ENCODE results near the gene VPS13D.
"Not testable (repeated sequence)": the region's sequence is repeated elsewhere in the genome, so short reads cannot be mapped to it uniquely, and the experiment has no call there.

Gene VPS13D

DNA sequence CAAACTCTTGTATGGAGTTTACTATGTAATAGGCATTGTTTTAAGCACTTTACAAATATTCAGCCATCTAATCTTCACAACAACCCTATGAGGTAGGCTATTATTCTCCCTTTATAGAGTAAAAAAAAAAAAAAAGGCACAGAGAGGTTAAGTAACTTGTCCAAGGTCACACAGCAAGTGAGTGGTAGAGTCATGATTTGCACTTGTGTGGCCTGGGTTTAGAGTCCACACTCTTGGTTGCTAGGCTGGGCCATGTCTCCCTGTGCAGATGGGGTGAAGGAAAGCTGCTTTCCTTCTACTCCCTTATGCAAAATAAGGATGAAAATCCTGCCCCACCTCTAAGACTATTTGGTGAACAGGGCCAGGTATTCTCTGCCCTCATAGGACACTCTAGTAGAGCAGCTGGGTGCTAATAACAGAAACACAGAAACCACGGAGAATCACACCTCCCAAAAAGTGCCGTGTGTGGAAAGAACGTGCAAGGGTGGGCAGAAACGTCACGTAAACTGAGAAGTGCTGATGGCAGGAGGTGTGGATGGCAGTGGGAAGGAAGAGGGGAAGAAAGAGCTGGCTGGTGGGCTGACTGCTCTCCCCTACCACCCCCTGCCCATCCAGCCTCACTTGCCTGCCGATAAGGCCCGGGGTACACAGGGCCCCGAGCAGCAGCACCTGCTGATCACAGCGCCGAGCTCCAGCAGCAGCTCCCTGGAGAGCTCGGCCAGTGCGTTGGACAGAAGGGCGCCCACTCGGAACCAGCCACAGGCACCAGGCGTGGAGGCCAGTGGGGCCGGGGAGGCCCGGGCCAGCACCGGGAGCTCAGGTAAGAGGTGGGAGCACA, 28.3 kb upstream of the VPS13D start:
- DNase-seq = no peak

DNA sequence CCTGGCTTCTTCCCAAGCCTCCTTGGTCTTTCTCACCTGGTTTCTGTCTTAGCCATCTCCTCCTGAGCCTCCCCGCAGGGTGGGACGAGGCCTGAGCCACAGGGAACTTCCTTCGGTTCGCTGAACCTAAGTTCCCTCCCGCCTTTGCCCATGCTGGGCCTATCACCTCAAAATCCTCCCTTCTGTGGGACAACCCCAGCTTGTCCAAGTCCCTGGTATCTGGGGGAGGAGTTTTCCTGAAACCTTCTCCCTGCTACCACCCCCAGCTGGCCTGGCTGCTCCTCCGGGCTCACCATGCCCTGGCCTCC, 27.7 kb upstream of the VPS13D start:
- DNase-seq = no peak

DNA sequence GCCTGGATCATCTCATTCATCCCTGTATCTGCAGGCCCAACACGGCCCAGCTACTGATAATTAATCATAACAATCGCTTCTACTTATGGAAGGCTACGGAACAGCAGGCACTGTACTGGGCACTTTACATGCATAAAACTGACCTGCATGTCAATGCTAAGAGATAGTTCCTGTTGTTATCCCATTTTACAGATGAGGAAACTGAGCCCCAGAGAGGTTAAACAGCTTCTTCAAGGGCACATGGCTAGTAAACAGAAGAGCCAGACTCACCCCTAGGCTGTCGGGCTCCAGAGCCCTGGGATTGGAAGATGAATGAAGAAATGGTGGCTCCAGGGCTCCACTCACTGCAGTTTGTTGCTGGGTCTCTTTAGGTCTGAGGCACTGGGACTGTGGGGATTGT, 27.3 kb upstream of the VPS13D start:
- no peak for DNase-seq

DNA sequence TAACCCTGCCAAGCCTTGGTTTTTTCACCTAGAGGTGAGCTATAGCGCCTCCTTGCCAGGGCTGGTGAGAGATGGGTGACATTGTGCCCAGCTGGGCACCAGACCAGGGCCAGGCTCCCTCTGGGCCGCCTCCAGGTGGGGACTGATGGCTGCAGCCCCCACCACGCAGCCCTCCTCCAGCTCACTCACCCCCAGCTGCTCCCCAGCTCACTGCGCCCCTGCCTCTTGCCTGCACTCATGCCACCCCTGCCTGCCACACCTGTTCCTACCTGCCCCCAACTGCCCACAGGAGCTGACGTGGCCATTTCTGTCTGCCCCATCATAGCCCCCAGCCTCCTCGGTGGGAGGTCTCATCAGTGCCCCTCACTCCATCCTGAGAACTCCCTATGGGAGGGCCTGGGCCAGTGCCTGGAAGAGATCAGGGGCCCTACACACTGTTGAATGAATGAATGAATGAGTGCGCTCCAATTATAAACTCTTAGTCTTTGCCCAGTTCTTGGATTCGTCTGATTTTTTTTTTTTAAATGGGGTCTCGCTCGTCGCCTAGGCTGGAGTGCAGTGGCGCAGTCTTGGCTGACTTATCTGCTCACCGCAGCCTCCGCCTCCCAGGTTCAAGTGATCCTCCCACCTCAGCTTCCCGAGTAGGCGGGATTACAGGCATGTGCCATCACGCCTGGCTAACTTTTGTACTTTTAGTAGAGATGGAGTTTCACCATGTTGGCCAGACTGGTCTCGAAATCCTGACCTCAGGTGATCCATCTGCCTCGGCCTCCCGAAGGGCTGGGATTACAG, 26.4 kb upstream of the VPS13D start:
- DNase-seq = no peak

DNA sequence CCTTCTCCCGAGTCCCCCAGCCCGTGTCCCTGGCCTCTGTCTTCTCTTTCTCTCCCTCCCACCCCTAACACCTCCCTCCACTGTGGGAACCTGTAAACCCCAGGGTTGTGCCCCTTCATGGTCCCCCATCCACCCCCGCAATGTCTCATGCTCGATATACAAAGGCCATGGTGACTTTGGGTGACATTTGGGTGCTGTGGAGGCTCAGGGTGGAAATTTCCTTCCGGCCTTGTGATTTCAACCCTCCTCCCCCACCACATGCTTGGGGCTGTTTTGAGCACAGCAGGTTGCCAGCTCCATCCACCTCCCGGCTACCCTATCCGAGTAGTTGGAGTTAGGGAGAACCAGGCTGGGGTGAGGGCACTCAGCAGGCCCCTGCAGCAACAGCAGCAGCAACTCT, 25.7 kb upstream of the VPS13D start:
- DNase-seq = no peak

DNA sequence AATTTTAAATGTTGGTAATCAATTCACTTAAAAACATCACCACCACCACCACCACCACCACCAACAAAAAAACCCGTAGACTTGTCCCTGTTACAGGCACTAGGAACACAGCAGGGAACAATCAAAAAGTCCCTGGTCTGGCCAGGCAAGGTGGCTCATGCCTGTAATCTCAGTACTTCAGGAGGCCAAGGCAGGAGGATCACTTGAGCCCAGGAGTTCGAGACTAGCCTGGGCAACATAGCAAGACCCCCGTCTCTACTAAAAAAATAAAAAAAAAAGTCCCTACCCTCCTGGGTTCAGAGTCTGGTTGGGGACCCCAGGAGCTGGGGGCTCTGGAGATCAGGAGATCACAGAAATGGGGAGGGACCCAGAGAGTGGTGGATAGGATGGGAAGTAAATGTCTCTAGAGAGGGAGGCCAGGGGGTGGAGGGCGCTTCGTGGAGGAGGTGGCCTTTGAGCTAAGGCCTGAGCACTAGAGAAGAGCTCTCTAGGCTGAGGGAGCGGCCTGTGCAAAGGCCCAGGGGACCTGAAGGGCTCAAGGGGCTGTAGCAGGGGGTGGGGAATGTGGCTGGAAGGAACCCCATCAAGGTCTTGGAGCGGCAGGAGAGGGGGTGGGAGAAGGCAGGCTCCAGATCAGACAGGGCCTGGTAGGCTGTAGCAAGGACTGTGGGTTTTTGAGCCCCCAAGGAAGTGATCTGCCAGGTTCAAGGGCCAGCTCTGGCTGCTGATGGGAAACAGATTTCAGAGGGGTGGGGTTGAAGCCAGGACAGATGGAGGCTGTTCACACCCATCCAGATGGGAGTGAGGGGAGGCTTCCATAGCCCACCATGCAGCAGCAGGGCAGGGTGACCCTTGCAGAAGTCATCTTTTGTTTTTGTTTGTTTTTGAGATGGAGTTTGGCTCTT, 24.8 kb upstream of the VPS13D start:
- DNase-seq = no peak

DNA sequence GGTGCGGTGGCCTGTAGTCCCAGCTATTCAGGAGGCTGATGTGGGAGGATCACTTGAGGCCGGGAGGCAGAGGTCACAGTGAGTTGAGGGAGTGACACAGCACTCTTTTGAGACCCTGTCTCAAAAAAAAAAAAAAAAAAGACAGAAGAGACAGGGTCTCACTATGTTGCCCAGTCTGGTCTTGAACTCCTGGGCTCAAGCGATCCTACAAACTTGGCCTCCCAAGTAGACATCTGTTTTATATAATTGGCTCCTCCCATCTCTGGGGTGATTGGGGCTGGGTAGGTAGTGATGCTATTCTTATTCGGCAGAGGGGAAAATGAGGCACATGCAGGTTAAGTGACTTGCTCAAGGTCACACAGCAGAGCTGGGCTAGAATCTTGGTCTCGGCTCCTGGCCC, 23.6 kb upstream of the VPS13D start:
- DNase-seq = no peak

DNA sequence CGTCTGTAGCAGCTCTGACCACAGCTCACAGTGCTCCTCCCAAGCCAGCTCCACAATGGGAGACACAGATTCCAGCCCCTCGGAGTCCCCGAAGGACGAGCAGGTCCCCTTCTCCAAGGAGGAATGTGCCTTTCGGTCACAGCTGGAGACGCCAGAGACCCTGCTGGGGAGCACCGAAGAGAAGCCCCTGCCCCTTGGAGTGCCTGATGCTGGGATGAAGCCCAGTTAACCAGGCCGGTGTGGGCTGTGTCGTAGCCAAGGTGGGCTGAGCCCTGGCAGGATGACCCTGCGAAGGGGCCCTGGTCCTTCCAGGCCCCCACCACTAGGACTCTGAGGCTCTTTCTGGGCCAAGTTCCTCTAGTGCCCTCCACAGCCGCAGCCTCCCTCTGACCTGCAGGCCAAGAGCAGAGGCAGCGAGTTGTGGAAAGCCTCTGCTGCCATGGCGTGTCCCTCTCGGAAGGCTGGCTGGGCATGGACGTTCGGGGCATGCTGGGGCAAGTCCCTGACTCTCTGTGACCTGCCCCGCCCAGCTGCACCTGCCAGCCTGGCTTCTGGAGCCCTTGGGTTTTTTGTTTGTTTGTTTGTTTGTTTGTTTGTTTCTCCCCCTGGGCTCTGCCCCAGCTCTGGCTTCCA, 22.9 kb upstream of the VPS13D start:
- DNase-seq = no peak

DNA sequence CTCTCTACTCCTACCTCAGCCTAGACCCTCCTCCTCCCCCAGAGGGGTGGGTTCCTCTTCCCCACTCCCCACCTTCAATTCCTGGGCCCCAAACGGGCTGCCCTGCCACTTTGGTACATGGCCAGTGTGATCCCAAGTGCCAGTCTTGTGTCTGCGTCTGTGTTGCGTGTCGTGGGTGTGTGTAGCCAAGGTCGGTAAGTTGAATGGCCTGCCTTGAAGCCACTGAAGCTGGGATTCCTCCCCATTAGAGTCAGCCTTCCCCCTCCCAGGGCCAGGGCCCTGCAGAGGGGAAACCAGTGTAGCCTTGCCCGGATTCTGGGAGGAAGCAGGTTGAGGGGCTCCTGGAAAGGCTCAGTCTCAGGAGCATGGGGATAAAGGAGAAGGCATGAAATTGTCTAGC, 21.6 kb upstream of the VPS13D start:
- DNase-seq = no peak

DNA sequence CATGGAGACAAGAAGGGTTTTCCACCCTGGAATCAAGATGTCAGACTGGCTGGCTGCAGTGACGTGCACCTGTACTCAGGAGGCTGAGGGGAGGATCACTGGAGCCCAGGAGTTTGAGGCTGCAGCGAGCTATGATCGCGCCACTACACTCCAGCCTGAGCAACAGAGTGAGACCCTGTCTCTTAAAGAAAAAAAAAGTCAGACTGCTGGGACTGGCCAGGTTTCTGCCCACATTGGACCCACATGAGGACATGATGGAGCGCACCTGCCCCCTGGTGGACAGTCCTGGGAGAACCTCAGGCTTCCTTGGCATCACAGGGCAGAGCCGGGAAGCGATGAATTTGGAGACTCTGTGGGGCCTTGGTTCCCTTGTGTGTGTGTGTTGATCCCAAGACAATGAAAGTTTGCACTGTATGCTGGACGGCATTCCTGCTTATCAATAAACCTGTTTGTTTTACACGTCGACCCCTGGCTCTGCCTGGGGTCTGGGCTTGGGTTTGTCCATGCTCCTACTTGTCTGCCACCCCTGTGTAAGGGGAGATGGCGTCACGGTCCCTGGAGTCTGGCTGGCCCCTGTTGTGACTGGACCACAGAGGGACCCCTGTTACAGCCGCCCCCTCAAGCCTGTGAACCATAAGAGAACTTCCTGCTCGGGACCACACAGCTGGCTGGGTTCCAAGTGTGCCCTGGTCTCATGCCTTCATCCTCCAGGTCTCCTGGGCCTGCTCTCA, 20.9 kb upstream of the VPS13D start:
- DNase-seq = peak; percentile 19

DNA sequence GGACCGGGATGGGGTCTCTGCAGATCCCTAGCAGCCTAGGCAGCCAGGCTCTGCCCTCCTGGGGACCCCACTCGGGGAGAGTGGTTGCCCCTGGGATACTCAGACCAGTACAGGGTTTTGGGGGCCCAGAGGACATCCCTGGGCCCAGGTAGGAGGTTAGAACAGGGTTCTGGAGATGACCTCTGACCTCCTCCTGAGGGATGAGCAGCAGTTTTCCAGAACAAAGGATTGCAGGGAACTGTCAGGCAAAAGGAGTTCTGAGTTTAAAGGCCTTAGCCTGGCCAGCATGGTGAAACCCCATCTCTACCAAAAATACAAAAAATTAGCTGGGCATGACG, 20.4 kb upstream of the VPS13D start:
- no peak for DNase-seq

DNA sequence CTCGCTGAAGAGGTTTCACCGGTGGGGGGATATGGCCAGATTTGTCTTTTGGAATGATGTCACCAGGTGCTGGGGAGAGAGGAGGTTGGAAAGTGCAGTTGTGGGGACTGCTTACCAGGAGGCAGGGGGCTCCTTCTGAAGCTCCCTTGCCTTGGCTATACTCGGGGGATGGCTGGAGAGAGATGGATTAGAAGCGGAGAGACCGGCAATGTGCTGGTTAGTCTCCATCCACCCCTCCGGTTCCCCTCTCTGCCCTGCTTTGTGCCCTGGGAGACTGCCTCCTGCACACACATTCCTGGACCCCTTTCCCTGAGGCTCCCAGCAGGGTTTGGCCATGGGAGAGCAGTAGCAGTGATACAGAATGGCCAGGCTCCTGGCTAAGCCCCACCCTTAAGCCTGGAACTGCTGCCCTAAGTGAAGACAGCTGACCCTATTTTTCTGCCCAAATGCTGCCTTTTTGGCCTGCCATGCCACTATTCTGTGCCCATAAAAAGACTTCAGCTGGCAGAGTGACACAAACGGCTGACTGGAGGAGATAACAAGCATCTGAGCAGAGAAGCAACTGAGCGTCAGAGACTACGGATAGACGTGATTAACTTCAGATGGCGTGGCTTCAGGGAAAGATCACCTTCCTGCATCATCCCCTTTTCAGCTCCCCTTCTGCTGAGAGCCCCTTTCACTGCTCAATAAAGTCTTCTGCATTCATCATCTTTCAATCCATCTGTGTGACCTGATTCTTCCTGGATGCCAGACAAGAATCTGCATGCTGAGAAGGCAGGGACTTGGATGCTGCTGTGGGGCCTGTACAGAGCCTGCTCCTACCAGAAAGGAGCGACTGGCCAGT, 14.5 kb upstream of the VPS13D start:
- no peak for DNase-seq

DNA sequence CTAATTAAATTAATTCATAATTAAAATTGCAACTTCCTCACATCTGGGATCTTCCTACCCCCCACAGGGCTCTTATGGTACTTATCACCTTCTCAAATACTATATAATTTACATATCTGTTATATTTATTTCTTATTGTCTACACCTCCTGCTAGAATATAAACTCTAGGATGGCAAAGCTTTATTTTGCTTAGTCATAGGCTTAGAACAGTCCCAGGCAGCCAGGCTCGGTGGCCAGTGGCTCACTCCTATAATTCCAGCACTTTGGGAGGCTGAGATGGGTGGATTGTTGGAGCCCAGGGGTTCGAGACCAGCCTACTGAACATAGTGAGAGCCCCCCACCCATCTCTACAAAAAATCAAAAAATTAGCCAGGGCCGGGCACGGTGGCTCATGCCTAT, 10.0 kb upstream of the VPS13D start:
- no peak for DNase-seq

DNA sequence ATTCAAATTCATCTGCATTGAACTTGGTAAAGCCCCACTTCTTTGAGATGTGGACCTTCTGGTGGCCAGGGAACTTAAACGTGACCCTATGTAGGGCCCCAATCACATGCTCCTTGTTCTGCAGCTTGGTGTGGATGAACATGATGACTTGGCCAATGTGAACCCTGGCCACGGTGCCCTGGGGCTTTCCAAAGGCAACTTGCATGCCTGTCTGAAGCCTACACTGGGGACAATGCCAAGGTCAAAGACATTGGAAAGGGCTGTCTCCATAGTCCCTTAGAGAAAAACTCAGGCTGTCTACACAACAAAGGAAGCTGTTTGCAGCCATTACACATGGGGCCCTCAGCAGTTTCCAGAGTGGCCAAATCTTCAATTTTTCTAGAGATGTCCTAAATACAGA, 8.9 kb upstream of the VPS13D start:
- DNase-seq = no peak

DNA sequence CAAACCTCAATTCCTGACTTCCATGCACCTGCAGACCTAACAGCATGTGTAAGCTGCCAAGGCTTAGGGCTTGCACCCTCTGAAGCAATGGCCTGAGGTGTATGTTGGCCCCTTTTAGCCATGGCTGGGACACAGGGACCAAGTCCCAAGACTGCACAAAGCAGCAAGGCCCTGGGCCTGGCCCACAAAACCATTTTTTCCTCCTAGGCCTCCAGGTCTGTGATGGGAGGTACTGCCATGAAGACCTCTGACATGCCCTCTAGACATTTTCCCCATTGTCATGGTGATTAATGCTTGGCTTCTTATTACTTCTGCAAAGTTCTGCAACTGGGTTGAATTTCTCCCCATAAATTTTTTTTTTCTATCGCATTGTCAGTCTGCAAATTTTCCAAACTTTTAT, 7.1 kb upstream of the VPS13D start:
- not testable (repeated sequence) for DNase-seq

DNA sequence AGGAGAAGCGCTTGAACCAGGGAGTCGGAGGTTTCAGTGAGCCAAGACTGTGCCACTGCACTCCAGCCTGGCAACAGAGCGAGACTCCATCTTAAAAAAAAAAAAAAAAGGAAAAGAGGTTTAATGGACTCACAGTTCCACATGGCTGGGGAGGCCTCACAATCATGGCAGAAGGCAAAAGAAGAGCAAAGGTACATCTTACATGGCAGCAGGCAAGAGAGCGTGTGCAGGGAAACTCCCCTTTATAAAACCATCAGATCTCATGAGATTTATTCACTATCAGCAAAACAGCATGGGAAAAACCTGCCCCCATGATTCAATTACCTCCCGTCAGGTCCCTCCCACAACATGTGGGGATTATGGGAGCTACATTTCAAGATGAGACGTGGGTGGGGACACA, 5.7 kb upstream of the VPS13D start:
- not testable (repeated sequence) for DNase-seq

DNA sequence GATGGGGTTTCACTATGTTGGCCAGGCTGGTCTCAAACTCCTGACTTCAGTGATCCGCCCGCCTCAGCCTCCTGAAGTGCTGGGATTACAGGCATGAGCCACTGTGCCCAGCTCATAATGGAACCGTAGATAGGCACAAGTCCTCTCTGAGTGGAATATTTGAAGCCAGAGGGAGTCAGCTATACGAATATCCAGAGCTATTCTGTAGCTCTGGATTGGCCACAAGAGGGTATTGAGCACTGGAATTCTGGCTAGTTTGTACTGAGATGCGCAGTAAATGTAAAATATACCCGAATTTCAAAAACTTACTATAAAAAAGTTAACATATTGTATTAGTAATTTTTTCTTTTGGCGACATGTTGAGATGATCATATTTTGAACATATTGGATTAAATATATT, 851 bp upstream of the VPS13D start:
- no peak for DNase-seq

DNA sequence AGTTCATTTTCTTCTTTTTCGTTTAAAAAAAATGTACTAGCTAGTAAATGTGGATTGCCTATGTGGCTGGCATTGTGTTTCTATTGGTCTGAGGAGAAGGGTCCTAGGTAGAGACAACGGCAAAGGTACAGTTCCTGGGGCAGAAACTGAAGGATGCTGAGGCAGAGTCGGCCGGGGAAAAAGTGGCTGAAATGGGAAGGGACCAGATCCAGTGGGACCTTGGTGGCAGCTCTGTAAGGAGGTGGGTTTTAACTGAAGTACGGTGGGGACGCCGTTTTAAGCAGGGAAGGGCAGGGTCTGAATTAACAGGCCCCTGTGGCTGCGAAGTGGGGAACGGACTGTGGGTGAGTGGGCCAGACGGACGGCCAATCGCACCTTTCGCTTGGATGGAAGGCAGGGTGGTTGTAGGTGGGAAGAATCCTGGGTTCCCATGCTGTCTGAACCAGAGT, 420 bp upstream of the VPS13D start:
- DNase-seq = no peak

DNA sequence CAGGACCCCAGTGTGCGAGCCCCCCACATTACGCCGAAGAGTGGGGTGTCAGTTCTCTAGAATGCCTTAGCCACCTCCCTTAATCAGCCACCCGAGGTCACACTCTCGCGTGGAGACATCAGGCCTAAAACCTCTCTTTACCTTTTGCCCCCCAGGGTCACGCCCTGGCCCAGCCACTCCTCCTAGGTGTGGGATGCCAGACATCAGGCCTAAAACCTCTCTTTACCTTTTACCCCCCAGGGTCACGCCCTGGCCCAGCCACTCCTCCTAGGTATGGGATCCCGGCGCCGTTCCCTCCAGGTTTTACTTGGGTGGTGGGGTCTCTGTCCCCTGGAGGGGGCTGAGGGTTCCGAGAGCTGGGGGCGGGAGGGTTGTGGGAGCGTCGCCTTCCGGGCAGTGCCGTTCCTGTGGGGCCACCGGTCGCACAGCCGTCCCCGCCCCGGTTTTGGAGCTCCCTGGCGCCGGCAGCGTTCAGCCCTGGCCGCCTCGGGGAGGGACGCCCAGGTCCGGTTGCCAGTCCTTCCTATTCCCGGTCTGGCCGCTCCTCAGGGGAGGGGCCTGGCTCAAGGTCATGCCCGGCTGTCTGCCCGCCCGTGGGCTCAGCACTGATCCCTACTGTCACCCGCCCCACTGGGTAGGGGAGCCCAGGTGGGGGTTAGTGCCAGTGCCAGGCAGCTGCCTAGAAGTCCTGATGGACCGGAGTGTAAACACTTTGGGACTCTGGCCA, 882 bp downstream of the VPS13D start:
- no peak for DNase-seq

DNA sequence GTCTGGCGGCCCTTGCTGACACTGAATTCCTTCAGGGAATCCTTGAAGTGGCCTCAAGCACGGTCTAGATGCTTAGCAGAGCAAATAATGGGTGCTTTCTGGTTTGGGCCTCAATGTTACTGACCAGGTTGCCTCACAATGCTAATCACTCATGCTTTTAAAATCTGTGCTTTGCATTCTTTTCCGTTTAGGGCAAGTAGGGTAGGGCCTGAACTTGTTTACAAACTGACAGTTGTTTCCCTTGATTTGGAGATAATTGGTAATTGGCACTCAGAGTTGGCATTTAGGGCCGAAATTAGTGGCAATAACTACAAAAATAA, 1.4 kb downstream of the VPS13D start:
- no peak for DNase-seq

DNA sequence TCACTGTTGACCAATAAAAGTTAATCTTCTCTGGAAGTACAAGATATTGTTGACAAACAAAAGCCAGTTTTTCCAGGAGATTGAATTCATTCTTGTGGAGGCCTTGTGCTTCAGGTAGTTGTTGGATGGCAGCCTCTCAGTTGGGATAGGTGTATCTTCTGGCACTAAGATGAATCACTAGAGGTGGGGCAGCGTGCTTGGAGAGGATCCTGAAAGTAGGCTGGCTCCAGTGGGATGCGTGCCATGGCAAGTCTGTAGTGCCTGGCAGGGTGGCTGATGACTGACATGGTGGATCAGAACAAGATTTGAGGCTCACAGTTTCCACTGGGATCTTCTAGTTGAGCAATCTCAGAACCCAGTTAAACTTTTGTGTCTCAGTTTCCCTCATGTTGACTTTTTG, 2.4 kb downstream of the VPS13D start:
- DNase-seq = no peak

Measured in NCI-H2171 (cell line).